B cell (primary cell): ENCODE data around the gene CUBN. TPM values are rescaled to one million over a fixed set of nuclear protein-coding genes. Genes with fewer than 3 reads are reported as not detected.

Experiments used
- ATAC-seq: fragments of 200-7000 bp; cut with Tn5 transposase; one replicate; pipeline ENCODE4 v1.10.0; 2021; ENCODE audit warnings: low read depth, mild to moderate bottlenecking, moderate number of reproducible peaks, moderate library complexity
- CTCF ChIA-PET: fragments of 350-600 bp; sonication (Branson Sonifier 250); formaldehyde crosslinking; loops from one replicate; lab custom pipeline; 2021; ENCODE audit warnings: antibody characterized with exemption, inconsistent platforms; lab: Charles Lee
- POLR2A ChIA-PET: fragments of 350-600 bp; sonication (Branson Sonifier 250); formaldehyde crosslinking; loops from one replicate; lab custom pipeline; 2021; ENCODE audit warnings: antibody characterized with exemption; lab: Charles Lee
- DNase-seq: peaks from one replicate; pipeline ENCODE4 v3.0.0; 2013
- H2AFZ ChIP-seq: 2 replicates; pipeline ENCODE4 v1.6.1; 2012; ENCODE audit warnings: mild to moderate bottlenecking, low read depth, low read length; ENCODE audit not compliant: insufficient read depth, poor library complexity, severe bottlenecking
- H3K27ac ChIP-seq, 2 donors: 1 replicate in 1 of 2; 2 replicates in 1 of 2; pipeline ENCODE4 v1.5.1; 2012 to 2013; ENCODE audit warnings: low read length in 2 of 2, mild to moderate bottlenecking in 2 of 2, moderate library complexity in 1 of 2
- H3K27me3 ChIP-seq, 4 experiments: fragments of 200-600 bp in 1 of 4; sonication (generic) in 1 of 4; replicated peaks in 1 of 4; 1 replicate in 2 of 4; 2 replicates in 2 of 4; pipeline versions ENCODE4 v1.6.1 to v1.7.0; 2013 to 2016; ENCODE audit warnings: low read length in 3 of 4, mild to moderate bottlenecking in 2 of 4, mixed read lengths in 1 of 4, moderate library complexity in 1 of 4; ENCODE audit not compliant: insufficient read depth in 4 of 4, control insufficient read depth in 3 of 4; ENCODE audit errors: control extremely low read depth in 1 of 4
- H3K36me3 ChIP-seq, 2 experiments: replicated peaks in 1 of 2; 1 replicate in 1 of 2; 2 replicates in 1 of 2; pipeline versions ENCODE4 v1.6.1 to v1.7.1; 2013; ENCODE audit warnings: low read length in 1 of 2; ENCODE audit not compliant: insufficient read depth in 2 of 2, control insufficient read depth in 1 of 2; ENCODE audit errors: control extremely low read depth in 1 of 2, extremely low read depth in 1 of 2
- H3K4me1 ChIP-seq, 2 donors: fragments of 200-600 bp in 1 of 2; sonication (generic) in 1 of 2; 1 replicate in 1 of 2; 2 replicates in 1 of 2; pipeline versions ENCODE4 v1.5.1 to v1.6.1; 2013 to 2017; ENCODE audit warnings: low read length in 2 of 2; ENCODE audit not compliant: control insufficient read depth in 2 of 2, insufficient read depth in 2 of 2
- H3K4me2 ChIP-seq: replicated peaks from 2 replicates; pipeline ENCODE3; 2012; ENCODE audit warnings: mild to moderate bottlenecking, low read depth, low read length; ENCODE audit not compliant: poor library complexity, severe bottlenecking
- H3K4me3 ChIP-seq, 5 experiments: fragments of 200-600 bp in 1 of 5; sonication (generic) in 1 of 5; 1 replicate in 3 of 5; 2 replicates in 2 of 5; pipeline versions ENCODE4 v1.5.1 to v1.7.0; 2011 to 2016; ENCODE audit warnings: low read length in 4 of 5, mild to moderate bottlenecking in 4 of 5, low read depth in 2 of 5, control low read depth in 1 of 5, moderate library complexity in 1 of 5; ENCODE audit not compliant: insufficient read depth in 1 of 5; ENCODE audit errors: control extremely low read depth in 1 of 5, extremely low read depth in 1 of 5
- H3K79me2 ChIP-seq: fragments of 200-600 bp; sonication (generic); one replicate; pipeline ENCODE4 v1.6.0; 2016; ENCODE audit warnings: low read length; ENCODE audit not compliant: control insufficient read depth, insufficient read depth
- H3K9ac ChIP-seq: fragments of 200-600 bp; sonication (generic); 2 replicates; pipeline ENCODE4 v1.6.1; 2017; ENCODE audit warnings: mild to moderate bottlenecking, low read length, moderate library complexity
- H3K9me3 ChIP-seq, 3 donors: one replicate each; pipeline versions ENCODE4 v1.6.1 to v1.7.1; 2013; ENCODE audit warnings: low read length in 2 of 3; ENCODE audit not compliant: control insufficient read depth in 2 of 3, insufficient read depth in 1 of 3; ENCODE audit errors: control extremely low read depth in 1 of 3
- H4K20me1 ChIP-seq: 2 replicates; pipeline ENCODE4 v1.6.0; 2012; ENCODE audit warnings: mild to moderate bottlenecking, low read length; ENCODE audit not compliant: insufficient read depth, control insufficient read depth, poor library complexity, severe bottlenecking
- H3K27ac Mint-ChIP-seq: one replicate; pipeline ENCODE4 v1.8.0; 2021; ENCODE audit warnings: mixed read lengths
- H3K27me3 Mint-ChIP-seq: one replicate; pipeline ENCODE4 v1.8.0; 2021; ENCODE audit warnings: mixed read lengths
- H3K4me1 Mint-ChIP-seq: one replicate; pipeline ENCODE4 v1.8.0; 2021; ENCODE audit warnings: mixed read lengths
- H3K4me3 Mint-ChIP-seq: one replicate; pipeline ENCODE4 v1.8.0; 2021; ENCODE audit warnings: mixed read lengths
- H3K9me3 Mint-ChIP-seq: one replicate; pipeline ENCODE4 v1.8.0; 2022; ENCODE audit warnings: mixed read lengths; ENCODE audit not compliant: insufficient read depth
- EZH2 ChIP-seq: IDR thresholded peaks from 2 replicates; pipeline ENCODE4 v1.6.1; 2012; ENCODE audit warnings: borderline replicate concordance, low read depth, mild to moderate bottlenecking, moderate library complexity, low read length; ENCODE audit not compliant: insufficient read depth, poor library complexity, severe bottlenecking
- WGBS: methylation state at CpG from one replicate; pipeline ENCODE4 v1.1.5; 2013; ENCODE audit warnings: missing lambda C conversion rate; ENCODE audit not compliant: insufficient coverage; 5-methylcytosine and 5-hydroxymethylcytosine counted together
- intact Hi-C: fragments of 100-400 bp; cut with micrococcal nuclease; formaldehyde crosslinking; loops from one replicate; pipeline ENCODE4 v1.10.0; 2022
- polyA plus RNA-seq: library from polyadenylated mRNA; depleted of rRNA; stranded (reverse); fragments of >200 nt; gene quantifications from 2 replicates; pipeline ENCODE4 v1.2.3, GENCODE V29; 2012
- total RNA-seq, 2 donors: library from RNA; stranded (reverse); fragments of 120-200 nt in 1 of 2; gene quantifications; 1 replicate in 1 of 2; 2 replicates in 1 of 2; pipeline versions ENCODE4 v1.2.3 to v1.2.4, GENCODE V29; 2013 to 2022
- TF ChIP-seq, protein P1 (sequence below): fragments of 200-600 bp; IDR thresholded peaks from one replicate; pipeline ENCODE4 v1.8.0; 2022; ENCODE audit warnings: antibody characterized with exemption, mild to moderate bottlenecking

CUBN gene
- total and polyA plus RNA-seq, 2 donors (not counting 1 experiment from before 2014, with no cell fraction given), result 4.2 to 5.7 TPM

DNA sequence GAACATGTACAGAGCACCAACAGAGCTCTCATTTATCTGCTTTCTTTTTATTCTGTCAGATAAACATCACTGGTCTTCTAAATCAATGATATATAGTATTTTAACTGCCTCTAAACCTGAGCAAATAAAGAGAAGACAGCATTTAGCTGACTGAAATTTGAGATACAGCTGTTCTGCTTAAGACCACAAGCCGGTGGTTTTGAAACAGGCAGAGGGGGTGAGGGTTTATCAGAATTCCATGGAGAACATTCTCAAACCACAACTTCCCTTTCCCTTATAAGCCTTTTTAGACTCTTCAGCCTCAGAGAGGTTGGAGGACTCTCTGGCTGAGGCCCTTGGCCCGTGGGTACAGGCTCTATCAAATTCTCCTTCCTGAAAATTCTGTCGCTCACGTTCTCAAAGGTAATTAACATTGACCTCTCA is 225.0 kb downstream of the CUBN start:
- intact Hi-C loops, result no loop called here
- no peak overlapping the region for H3K4me2 ChIP-seq
- WGBS, result 17% methylated on average over 4 of the region's 4 CpGs
- H3K27ac ChIP-seq, result no peak overlapping the region
- H3K27me3 Mint-ChIP-seq, result no peaks in the 10 kb centered on the region
- H3K27me3 ChIP-seq, result no peaks in the 10 kb centered on the region
- H3K4me3 Mint-ChIP-seq, result no peak overlapping the region
- H3K27ac Mint-ChIP-seq, result no peak overlapping the region
- DNase-seq (no peak), ATAC-seq (no peak)
- no peak for TF ChIP-seq EZH2
- TF ChIP-seq, protein P1, sequence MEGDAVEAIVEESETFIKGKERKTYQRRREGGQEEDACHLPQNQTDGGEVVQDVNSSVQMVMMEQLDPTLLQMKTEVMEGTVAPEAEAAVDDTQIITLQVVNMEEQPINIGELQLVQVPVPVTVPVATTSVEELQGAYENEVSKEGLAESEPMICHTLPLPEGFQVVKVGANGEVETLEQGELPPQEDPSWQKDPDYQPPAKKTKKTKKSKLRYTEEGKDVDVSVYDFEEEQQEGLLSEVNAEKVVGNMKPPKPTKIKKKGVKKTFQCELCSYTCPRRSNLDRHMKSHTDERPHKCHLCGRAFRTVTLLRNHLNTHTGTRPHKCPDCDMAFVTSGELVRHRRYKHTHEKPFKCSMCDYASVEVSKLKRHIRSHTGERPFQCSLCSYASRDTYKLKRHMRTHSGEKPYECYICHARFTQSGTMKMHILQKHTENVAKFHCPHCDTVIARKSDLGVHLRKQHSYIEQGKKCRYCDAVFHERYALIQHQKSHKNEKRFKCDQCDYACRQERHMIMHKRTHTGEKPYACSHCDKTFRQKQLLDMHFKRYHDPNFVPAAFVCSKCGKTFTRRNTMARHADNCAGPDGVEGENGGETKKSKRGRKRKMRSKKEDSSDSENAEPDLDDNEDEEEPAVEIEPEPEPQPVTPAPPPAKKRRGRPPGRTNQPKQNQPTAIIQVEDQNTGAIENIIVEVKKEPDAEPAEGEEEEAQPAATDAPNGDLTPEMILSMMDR, result no peak
- POLR2A ChIA-PET, result no interaction called here
- H3K9ac ChIP-seq, result no peak overlapping the region
- no peaks in the 10 kb centered on the region for H3K36me3 ChIP-seq
- no peaks in the 10 kb centered on the region for H4K20me1 ChIP-seq
- no peaks in the 10 kb centered on the region for H3K9me3 Mint-ChIP-seq
- H3K9me3 ChIP-seq, result no peaks in the 10 kb centered on the region
- no peak overlapping the region for H2AFZ ChIP-seq
- no peaks in the 10 kb centered on the region for H3K4me1 ChIP-seq
- CTCF ChIA-PET, result interaction anchor here (1.0 kb wide), 1 partner anchor 527 kb away, joined by 5 read pairs; no protein-coding TSS in a partner anchor
- H3K4me3 ChIP-seq, result no peak overlapping the region
- no peaks in the 10 kb centered on the region for H3K79me2 ChIP-seq
- H3K4me1 Mint-ChIP-seq, result peaks cover 1% of the 10 kb centered on the region

DNA sequence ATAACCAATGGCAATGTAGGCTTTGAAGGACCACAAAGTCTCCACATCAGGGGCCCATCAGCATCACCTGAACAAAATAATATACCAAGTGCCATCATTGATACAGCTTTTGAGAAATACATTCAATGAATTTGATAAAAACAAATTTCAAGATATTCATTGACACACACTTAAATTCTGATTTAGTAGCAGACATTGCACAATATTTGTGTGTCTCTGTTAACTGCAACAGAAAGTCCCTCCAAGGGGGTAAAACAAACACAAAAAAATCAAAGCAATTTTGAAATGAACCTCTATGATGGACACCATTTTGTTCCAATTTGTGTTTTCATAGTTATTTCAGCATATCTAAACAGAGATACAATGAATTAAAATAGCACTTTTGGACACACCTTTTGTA is 225.6 kb downstream of the CUBN start:
- CTCF ChIA-PET, result interaction anchor here (1.0 kb wide), 1 partner anchor 528 kb away, joined by 5 read pairs; no protein-coding TSS in a partner anchor
- Histone ChIP-seq H3K4me2 (no peak overlapping the region), H3K9me3 (no peaks in the 10 kb centered on the region), H2AFZ (no peak overlapping the region), H3K79me2 (no peaks in the 10 kb centered on the region), H3K9ac (no peak overlapping the region), H3K36me3 (no peaks in the 10 kb centered on the region), H3K4me3 (no peak overlapping the region), H3K27ac (no peak overlapping the region), H3K4me1 (no peaks in the 10 kb centered on the region), H4K20me1 (no peaks in the 10 kb centered on the region), H3K27me3 (no peaks in the 10 kb centered on the region)
- TF ChIP-seq EZH2, result no peak
- TF ChIP-seq, protein P1, result no peak
- no peak for ATAC-seq
- Mint-ChIP-seq H3K27me3 (no peaks in the 10 kb centered on the region), H3K9me3 (no peaks in the 10 kb centered on the region), H3K27ac (no peak overlapping the region), H3K4me1 (no peaks in the 10 kb centered on the region), H3K4me3 (no peak overlapping the region)
- DNase-seq, result no peak
- POLR2A ChIA-PET, result no interaction called here
- intact Hi-C loops, result no loop called here
